HG03097 (cell line): ENCODE results near the gene ZBTB20.

ENCODE experiments used
- ATAC-seq: cut with Tn5 transposase; IDR thresholded peaks from one replicate; pipeline ENCODE4 v1.9.1; 2021; ENCODE audit not compliant: unreplicated experiment, low FRiP score

Gene ZBTB20

GRCh38 chr3:115038817-115039216 is 108.3 kb downstream of the ZBTB20 start:
- no peak for ATAC-seq

- ATAC-seq, result no peak
Observed at GRCh38 chr3:115022835-115023398, 124.2 kb downstream of the ZBTB20 start.

GRCh38 chr3:115022199-115022598 is 124.9 kb downstream of the ZBTB20 start:
- ATAC-seq, result no peak

- ATAC-seq, result no peak
Observed at GRCh38 chr3:115021061-115021460, 126.0 kb downstream of the ZBTB20 start.

- ATAC-seq, result no peak
Observed at GRCh38 chr3:115019900-115020299, 127.2 kb downstream of the ZBTB20 start.

DNA sequence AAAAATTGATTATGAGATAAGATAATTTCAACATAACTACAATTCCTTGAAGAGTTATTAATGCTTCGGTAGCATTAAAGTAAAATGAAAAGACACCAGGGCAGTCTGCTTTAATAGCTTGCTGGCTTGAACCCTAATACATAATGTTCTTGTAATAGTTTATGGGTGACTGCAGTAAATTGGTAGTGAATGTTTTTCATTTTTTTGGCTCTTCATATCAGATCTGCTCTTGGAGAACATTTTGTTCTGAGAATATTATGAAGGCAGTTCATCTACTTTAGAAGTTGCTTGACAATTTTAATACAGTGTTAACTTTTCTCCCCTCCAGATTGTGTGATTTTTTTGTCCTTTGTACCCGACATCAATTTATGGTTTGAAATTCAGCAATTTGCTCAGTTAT is 128.4 kb downstream of the ZBTB20 start:
- ATAC-seq, result no peak

- no peak for ATAC-seq
Observed at GRCh38 chr3:115007966-115008365, 139.1 kb downstream of the ZBTB20 start.

DNA sequence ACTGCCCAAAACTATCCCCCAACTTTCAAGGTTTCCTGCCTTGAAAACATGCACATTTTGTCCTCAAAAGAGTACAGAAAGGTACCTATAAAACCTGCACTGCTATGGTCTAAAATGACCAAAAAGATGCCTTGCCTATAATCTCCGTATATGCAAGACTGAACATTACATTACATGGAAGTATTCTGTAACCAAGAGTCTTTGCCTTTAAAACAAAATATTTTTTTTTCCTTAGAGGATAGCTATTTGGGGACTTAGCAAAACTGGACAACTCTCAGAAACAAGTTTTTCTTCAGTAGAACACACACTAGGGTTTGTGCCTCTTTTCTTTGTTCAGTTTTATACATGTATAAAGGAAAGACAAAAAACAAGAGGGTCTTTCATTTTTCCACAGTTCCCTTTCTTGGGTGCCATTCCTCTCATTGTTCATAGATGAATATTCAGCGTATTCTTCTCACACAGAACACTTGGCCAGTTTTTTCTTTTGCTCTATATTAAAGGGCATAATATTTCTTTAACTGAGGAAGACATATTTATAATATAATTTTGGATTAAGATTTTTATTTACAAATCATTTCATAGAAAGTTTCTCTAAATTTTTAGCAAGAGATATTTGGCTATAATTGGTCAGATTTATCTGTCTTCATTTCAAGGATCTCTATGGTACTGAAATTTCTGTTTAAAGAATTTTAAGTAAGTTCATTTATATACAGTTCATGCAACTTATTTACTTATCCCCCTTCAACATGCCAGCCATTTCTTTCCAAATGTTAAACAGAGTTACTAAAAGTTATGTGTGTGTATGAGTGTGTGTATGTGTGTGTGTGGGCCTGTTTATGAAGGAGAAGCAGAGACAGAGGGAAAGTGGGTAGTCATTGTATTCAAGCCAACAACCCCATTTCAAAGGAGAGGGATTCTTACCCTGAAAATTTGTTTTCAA is 142.6 kb downstream of the ZBTB20 start:
- no peak for ATAC-seq

DNA sequence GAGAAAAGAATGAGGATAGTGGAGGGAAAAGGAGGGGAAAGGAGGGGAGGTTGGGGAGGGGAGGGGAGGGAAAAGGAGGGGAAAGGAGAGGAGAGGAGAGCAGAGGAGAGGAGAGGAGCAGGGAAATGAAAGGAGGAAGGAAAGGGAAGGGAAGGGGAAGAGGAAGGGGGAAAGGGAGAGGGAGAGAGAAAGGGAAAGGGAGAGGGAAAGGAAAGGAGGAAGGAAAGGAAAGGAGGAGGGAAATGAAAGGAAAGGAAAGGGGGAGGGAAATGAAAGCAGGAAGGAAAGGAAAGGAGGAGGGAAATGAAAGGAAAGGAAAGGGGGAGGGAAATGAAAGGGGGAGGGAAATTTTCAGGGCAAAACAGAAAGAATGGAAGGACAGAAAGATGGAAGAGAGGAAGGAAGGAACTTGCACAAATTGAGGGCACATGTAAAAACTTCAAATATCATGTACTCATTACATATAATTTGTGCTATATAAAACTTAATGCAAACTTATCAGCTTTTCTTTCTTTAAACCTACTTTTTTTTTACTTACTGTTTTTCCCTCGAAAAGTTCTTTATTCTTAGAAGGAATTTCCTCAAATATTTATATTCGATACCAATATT is 148.0 kb downstream of the ZBTB20 start:
- ATAC-seq, result no peak

- no peak for ATAC-seq
Observed at GRCh38 chr3:114994554-114995341, 152.3 kb downstream of the ZBTB20 start.

- ATAC-seq, result no peak
Observed at GRCh38 chr3:114985776-114986175, 161.3 kb downstream of the ZBTB20 start.

GRCh38 chr3:114983248-114983647 is 163.8 kb downstream of the ZBTB20 start:
- ATAC-seq, result no peak

- peak; percentile 93 for ATAC-seq
Observed at GRCh38 chr3:114974387-114974786, 172.7 kb downstream of the ZBTB20 start.

DNA sequence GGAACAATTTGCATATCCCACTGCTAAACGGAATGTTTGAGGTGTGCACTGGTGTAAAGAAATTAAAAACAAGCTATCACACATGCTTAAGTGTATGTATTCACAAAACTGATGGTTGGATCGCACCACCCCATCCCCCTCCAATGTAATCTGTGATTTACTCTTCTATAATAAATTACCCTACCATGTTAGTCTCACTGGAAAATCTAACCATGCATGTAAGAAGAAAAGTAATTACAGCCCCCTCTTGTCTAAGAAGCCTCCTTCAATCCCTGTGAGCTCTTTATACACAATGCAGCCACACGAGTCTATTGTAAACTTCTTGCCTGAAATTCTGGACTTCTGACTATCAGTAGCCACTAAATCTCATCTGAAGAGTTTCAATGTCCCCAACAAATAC is 173.6 kb downstream of the ZBTB20 start:
- ATAC-seq, result no peak

- no peak for ATAC-seq
Observed at GRCh38 chr3:114967168-114967567, 179.9 kb downstream of the ZBTB20 start.

- no peak for ATAC-seq
Observed at GRCh38 chr3:114962189-114962588, 184.9 kb downstream of the ZBTB20 start.

DNA sequence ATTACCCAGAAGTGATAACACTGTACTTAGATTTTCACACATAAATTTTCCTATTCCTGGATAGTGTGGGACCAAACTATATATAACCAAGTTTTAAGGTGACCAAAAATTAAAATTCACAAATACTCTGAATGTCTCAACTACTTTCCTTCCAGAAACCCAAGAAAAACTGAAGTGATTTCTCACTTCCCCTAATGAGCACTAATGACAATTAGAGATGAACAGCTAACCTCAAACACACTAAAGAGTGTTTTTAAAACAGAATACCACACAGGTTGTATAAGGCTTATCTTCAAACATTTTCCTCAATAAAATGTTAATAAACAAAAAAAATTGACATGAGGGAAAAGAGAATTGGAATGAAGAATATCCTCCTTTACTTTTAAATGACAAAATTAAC is 188.2 kb downstream of the ZBTB20 start:
- ATAC-seq, result no peak

DNA sequence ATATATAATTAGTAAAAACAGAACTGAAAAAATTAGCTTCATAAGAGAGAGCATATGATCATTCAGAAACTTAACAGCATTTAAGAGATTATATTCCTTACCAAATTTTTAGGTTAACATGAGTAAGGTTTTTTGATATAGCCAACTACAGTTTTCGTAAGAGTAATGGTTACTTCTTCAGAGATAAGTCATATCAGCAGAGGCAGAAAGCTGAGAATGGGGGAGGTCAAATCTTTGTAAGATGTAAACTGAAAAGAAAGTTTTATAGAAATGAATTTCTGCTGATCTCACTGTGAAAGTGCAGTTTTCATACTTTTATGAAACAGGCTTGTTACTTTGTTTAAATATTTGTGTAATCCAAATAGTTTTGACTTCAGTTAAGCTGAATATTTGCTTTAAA is 193.3 kb downstream of the ZBTB20 start:
- no peak for ATAC-seq

GRCh38 chr3:114953215-114953799 is 193.8 kb downstream of the ZBTB20 start:
- no peak for ATAC-seq

DNA sequence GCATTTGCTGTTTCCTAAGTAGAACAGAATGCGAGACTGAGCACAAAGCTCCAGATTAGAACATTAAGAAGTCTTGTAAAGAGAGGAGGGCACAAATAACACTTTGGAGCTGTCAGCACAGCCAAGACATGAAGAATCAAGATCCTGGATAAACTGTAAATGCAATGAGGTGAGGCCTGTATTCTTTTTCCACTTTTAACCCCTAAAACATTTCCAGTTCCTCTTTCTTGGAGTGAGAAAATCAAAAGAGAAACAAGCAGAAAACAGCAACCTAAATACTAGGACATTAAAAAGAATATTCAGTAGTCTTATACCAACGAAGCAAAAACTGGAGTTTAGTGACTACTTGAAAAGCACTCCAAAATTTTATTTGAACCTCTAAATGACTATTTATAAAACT is 204.3 kb downstream of the ZBTB20 start:
- no peak for ATAC-seq
